ENCODE results near the gene PLCG2. TPM values are rescaled to one million over a fixed set of nuclear protein-coding genes. Genes with fewer than 3 reads are reported as not detected.
"Not testable (repeated sequence)": the region's sequence is repeated elsewhere in the genome, so short reads cannot be mapped to it uniquely, and the experiment has no call there.

PLCG2 gene
- total RNA-seq, 1 donor from 2014 or later: 5.7 TPM

DNA sequence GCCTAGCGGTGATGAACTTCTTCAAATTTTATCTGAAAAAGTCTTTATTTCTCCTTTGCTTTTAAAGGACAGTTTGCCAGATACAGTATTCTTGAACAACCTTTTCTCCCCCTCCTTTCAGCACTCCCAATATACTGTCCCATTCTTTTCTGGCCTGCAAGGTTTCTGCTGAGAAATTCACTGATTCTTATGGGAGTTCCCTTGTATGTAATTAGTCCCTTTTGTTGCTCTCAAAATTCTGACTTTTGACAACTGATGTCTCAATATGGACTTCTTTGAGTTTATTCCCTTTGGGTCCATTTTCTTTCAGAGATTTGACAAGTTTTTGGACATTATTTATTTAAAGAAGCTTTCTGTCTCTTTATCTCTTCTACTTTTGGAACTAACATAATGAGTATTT, 192.8 kb downstream of the PLCG2 start:
- Mint-ChIP-seq H3K4me3 (no peak overlapping the region), H3K36me3 (peaks cover under 1% of the 10 kb centered on the region), H3K9me3 (peaks cover 60% of the 10 kb centered on the region), H3K27me3 (ENCODE audit: low read depth) (no peaks in the 10 kb centered on the region), H3K4me1 (no peaks in the 10 kb centered on the region), H3K27ac (no peak overlapping the region)
- no peak for DNase-seq (ENCODE audit: low spot score in 2 of 2, unreplicated experiment in 2 of 2)
- TF ChIP-seq, protein P1, sequence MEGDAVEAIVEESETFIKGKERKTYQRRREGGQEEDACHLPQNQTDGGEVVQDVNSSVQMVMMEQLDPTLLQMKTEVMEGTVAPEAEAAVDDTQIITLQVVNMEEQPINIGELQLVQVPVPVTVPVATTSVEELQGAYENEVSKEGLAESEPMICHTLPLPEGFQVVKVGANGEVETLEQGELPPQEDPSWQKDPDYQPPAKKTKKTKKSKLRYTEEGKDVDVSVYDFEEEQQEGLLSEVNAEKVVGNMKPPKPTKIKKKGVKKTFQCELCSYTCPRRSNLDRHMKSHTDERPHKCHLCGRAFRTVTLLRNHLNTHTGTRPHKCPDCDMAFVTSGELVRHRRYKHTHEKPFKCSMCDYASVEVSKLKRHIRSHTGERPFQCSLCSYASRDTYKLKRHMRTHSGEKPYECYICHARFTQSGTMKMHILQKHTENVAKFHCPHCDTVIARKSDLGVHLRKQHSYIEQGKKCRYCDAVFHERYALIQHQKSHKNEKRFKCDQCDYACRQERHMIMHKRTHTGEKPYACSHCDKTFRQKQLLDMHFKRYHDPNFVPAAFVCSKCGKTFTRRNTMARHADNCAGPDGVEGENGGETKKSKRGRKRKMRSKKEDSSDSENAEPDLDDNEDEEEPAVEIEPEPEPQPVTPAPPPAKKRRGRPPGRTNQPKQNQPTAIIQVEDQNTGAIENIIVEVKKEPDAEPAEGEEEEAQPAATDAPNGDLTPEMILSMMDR (IDR thresholded peaks at IDR 0.05; ENCODE audit: unreplicated experiment): no peak

DNA sequence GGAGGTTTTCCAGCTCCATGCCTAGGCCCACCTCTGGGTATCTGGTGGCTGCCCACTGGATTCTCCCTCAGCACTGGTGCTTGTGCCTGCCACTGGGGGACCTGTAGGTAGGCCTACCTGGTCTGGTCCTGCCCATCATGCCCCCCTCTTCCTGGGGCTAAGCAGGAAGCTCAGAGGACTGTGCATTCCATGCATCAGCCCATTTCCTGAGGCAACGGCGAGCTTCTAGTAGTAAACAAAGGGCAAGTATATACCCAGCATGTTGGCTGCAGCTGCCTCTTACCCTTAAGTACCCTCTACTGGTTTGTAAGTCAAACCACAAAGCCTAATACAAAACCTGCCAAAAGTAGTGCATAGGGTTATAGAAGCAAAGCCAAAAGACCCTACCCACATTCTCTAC, 194.6 kb downstream of the PLCG2 start:
- no peak for DNase-seq (ENCODE audit: low spot score in 2 of 2, unreplicated experiment in 2 of 2)
- H3K4me1 Mint-ChIP-seq: no peaks in the 10 kb centered on the region
- H3K36me3 Mint-ChIP-seq: peaks cover 3% of the 10 kb centered on the region
- no peaks in the 10 kb centered on the region for H3K27me3 Mint-ChIP-seq (ENCODE audit: low read depth)
- H3K4me3 Mint-ChIP-seq: no peak overlapping the region
- TF ChIP-seq, protein P1 (IDR thresholded peaks at IDR 0.05; ENCODE audit: unreplicated experiment): no peak
- no peak overlapping the region for H3K27ac Mint-ChIP-seq
- H3K9me3 Mint-ChIP-seq: peaks cover 59% of the 10 kb centered on the region

DNA sequence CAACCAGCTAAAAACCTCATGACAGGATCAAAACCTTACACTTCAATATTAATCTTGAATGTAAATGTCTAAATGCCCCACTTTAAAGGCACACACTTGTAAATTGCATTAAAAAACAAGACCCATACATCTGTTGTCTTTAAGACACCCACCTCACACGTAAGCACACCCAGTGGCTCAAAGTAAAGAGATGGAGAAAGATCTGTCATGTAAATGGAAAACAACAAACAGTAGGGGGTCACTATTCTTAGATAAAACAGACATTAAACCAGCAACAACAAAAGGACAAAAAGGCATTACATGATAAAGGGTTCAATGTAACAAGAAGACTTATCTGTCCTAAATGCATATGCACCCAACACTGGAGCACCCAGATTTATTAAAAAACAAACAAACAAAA, 196.5 kb downstream of the PLCG2 start:
- Mint-ChIP-seq H3K4me1 (no peaks in the 10 kb centered on the region), H3K27ac (no peak overlapping the region), H3K4me3 (no peak overlapping the region), H3K36me3 (peaks cover 3% of the 10 kb centered on the region), H3K9me3 (peaks cover 41% of the 10 kb centered on the region), H3K27me3 (ENCODE audit: low read depth) (no peaks in the 10 kb centered on the region)
- no peak for DNase-seq (ENCODE audit: low spot score in 2 of 2, unreplicated experiment in 2 of 2)
- TF ChIP-seq, protein P1 (IDR thresholded peaks at IDR 0.05; ENCODE audit: unreplicated experiment): no peak

DNA sequence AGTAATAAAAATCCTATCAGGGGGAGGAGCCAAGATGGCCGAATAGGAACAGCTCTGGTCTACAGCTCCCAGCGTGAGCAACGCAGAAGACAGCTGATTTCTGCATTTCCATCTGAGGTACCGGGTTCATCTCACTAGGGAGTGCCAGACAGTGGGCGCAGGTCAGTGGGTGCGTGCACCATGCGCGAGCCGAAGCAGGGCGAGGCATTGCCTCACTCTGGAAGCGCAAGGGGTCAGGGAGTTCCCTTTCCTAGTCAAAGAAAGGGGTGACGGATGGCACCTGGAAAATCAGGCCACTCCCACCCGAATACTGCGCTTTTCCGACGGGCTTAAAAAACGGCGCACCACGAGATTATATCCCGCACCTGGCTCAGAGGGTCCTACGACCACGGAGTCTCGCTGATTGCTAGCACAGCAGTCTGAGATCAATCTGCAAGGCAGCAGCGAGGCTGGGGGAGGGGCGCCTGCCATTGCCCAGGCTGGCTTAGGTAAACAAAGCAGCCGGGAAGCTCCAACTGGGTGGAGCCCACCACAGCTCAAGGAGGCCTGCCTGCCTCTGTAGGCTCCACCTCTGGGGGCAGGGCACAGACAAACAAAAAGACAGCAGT, 198.3 kb downstream of the PLCG2 start:
- peaks cover 28% of the 10 kb centered on the region for H3K9me3 Mint-ChIP-seq
- not testable (repeated sequence) for H3K27ac Mint-ChIP-seq; H3K4me3 Mint-ChIP-seq; DNase-seq (ENCODE audit: low spot score in 2 of 2, unreplicated experiment in 2 of 2); H3K27me3 Mint-ChIP-seq (ENCODE audit: low read depth); H3K4me1 Mint-ChIP-seq; H3K36me3 Mint-ChIP-seq

DNA sequence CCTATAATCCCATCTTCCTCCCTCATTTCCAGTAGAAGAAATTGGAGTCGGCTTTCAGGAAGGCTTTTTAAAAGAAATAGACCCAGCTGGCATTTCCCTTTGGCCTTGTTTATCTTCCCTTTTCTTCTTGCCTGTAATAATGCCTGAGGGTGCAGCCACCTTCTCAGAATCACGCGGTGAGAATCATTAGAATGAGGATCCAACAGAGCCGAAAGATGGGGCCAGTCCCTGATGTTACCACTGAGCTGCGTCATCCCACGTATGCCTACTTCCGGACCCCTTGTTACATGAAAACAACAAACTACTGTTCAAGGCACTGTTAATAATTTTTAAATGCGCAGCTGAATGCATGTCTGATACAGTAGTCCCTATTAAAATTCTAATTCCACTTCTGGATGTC, 208.0 kb downstream of the PLCG2 start:
- TF ChIP-seq, protein P1 (IDR thresholded peaks at IDR 0.05; ENCODE audit: unreplicated experiment): no peak
- H3K4me3 Mint-ChIP-seq: no peak overlapping the region
- H3K36me3 Mint-ChIP-seq: no peaks in the 10 kb centered on the region
- no peak for DNase-seq (ENCODE audit: low spot score in 2 of 2, unreplicated experiment in 2 of 2)
- peaks cover 3% of the 10 kb centered on the region for H3K4me1 Mint-ChIP-seq
- peaks cover 4% of the 10 kb centered on the region for H3K27me3 Mint-ChIP-seq (ENCODE audit: low read depth)
- no peak overlapping the region for H3K27ac Mint-ChIP-seq
- H3K9me3 Mint-ChIP-seq: peaks cover 4% of the 10 kb centered on the region

DNA sequence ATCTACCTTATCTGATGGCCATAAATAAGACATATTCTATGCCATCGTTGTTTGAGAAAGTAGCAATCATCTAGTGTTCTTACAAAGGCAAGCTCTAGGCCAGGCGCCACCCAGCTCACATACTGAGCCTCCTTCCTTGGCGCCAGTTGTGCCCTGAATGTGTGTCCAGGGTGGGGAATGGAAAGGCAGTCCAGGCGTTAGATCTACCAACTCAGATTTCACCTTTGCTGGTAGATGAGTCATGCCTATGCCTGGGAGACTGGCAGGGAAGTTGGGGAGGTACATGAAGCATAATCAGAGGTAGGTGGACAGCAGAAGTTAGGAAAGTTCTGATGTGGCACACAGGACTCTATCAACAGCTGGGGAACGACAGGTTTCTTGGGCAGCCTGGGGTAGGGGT, 208.6 kb downstream of the PLCG2 start:
- TF ChIP-seq, protein P1 (IDR thresholded peaks at IDR 0.05; ENCODE audit: unreplicated experiment): no peak
- Mint-ChIP-seq H3K9me3 (peaks cover 4% of the 10 kb centered on the region), H3K27me3 (ENCODE audit: low read depth) (peaks cover 4% of the 10 kb centered on the region), H3K4me1 (peaks cover 5% of the 10 kb centered on the region), H3K4me3 (no peak overlapping the region), H3K27ac (no peak overlapping the region), H3K36me3 (no peaks in the 10 kb centered on the region)
- no peak for DNase-seq (ENCODE audit: low spot score in 2 of 2, unreplicated experiment in 2 of 2)

Measured in mesothelial cell of epicardium (in vitro differentiated cells).